DOHH2 (cell line): ENCODE measurements around the gene HIVEP3.

ENCODE experiments used
- H3F3A ChIP-seq: fragments of 200-600 bp; sonication (generic), shearing (Covaris generic); 2 replicates; pipeline ENCODE4 v1.6.0; 2016; ENCODE audit warnings: antibody characterized with exemption, mild to moderate bottlenecking; ENCODE audit not compliant: control insufficient read depth, insufficient read depth
- H3K27ac ChIP-seq: fragments of 200-600 bp; sonication (generic); 2 replicates; pipeline ENCODE4 v1.5.1; 2014; ENCODE audit warnings: low read depth, mild to moderate bottlenecking, low read length, moderate library complexity
- H3K27me3 ChIP-seq: fragments of 200-600 bp; sonication (generic); 2 replicates; pipeline ENCODE4 v1.6.1; 2014; ENCODE audit warnings: mild to moderate bottlenecking, low read length, mixed read lengths; ENCODE audit not compliant: control insufficient read depth
- H3K36me3 ChIP-seq: fragments of 200-600 bp; sonication (generic); 2 replicates; pipeline ENCODE4 v1.6.1; 2014; ENCODE audit warnings: mild to moderate bottlenecking, low read length, moderate library complexity, mixed read lengths; ENCODE audit not compliant: control insufficient read depth
- H3K4me1 ChIP-seq: fragments of 200-600 bp; sonication (generic); 2 replicates; pipeline ENCODE4 v1.6.1; 2014; ENCODE audit warnings: mild to moderate bottlenecking, low read length, mixed read lengths; ENCODE audit not compliant: control insufficient read depth
- H3K4me2 ChIP-seq: fragments of 200-600 bp; sonication (generic); 2 replicates; pipeline ENCODE4 v1.6.0; 2014; ENCODE audit warnings: mild to moderate bottlenecking, low read length, moderate library complexity
- H3K4me3 ChIP-seq: fragments of 200-600 bp; sonication (generic); 2 replicates; pipeline ENCODE4 v1.5.1; 2014; ENCODE audit warnings: mild to moderate bottlenecking, low read length, mixed read lengths
- H3K79me2 ChIP-seq: fragments of 200-600 bp; sonication (generic); 2 replicates; pipeline ENCODE4 v1.6.1; 2014; ENCODE audit warnings: mild to moderate bottlenecking, low read length, mixed read lengths; ENCODE audit not compliant: control insufficient read depth
- H3K9me2 ChIP-seq: fragments of 200-600 bp; sonication (generic); replicated peaks from 2 replicates; pipeline ENCODE4 v1.6.1; 2014; ENCODE audit warnings: mild to moderate bottlenecking, low read length, mixed read lengths; ENCODE audit not compliant: control insufficient read depth
- H3K9me3 ChIP-seq: fragments of 200-600 bp; sonication (generic); 2 replicates; pipeline ENCODE4 v1.6.1; 2014; ENCODE audit warnings: antibody characterized with exemption, low read length, mixed read lengths; ENCODE audit not compliant: control insufficient read depth, insufficient read depth
- H4K20me1 ChIP-seq: fragments of 200-600 bp; sonication (generic); 2 replicates; pipeline ENCODE4 v1.6.0; 2014; ENCODE audit warnings: low read depth, mild to moderate bottlenecking, antibody characterized with exemption, low read length, moderate library complexity; ENCODE audit not compliant: control insufficient read depth, insufficient read depth
- EZH2phosphoT487 ChIP-seq: fragments of 200-600 bp; sonication (generic); IDR thresholded peaks from 2 replicates; pipeline ENCODE4 v1.6.1; 2017; ENCODE audit warnings: borderline replicate concordance, mild to moderate bottlenecking, antibody characterized with exemption, low read length, moderate library complexity, mixed read lengths
- TF ChIP-seq, protein P1 (sequence below): fragments of 200-600 bp; sonication (generic); IDR thresholded peaks from one replicate; pipeline ENCODE4 v1.5.1; 2014; ENCODE audit warnings: antibody characterized with exemption, mild to moderate bottlenecking, low read depth, low read length; ENCODE audit not compliant: poor library complexity, severe bottlenecking

Gene HIVEP3

DNA sequence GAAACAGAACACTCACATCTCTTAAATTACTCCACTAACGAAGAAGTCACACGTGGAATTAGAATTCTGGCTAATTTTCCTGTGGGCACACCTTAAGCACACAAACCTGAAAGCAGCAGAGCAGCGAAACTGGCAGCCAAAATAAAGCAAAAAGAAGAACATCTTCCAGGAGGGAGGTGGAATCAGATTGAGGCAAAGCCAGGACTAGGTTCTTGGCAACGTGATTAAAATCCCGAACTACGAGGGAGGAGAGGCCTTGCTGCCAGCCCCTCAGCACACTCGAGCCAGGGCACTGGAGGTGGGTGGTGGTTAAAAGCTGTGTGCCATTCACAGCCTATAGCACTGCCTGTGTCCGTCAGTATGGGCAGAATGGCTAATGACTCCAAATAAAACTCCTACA is 58.0 kb downstream of the HIVEP3 start:
- Histone ChIP-seq H3K4me1 (no peaks in the 10 kb centered on the region), H3K9me3 (no peaks in the 10 kb centered on the region), H4K20me1 (no peaks in the 10 kb centered on the region), H3K27ac (no peak overlapping the region), H3K27me3 (peaks cover 19% of the 10 kb centered on the region), H3K36me3 (no peaks in the 10 kb centered on the region), H3K9me2 (no peaks in the 10 kb centered on the region), H3F3A (no peaks in the 10 kb centered on the region), H3K4me2 (no peak overlapping the region), H3K4me3 (no peak overlapping the region), H3K79me2 (no peaks in the 10 kb centered on the region)
- no peak for TF ChIP-seq EZH2phosphoT487
- TF ChIP-seq, protein P1, sequence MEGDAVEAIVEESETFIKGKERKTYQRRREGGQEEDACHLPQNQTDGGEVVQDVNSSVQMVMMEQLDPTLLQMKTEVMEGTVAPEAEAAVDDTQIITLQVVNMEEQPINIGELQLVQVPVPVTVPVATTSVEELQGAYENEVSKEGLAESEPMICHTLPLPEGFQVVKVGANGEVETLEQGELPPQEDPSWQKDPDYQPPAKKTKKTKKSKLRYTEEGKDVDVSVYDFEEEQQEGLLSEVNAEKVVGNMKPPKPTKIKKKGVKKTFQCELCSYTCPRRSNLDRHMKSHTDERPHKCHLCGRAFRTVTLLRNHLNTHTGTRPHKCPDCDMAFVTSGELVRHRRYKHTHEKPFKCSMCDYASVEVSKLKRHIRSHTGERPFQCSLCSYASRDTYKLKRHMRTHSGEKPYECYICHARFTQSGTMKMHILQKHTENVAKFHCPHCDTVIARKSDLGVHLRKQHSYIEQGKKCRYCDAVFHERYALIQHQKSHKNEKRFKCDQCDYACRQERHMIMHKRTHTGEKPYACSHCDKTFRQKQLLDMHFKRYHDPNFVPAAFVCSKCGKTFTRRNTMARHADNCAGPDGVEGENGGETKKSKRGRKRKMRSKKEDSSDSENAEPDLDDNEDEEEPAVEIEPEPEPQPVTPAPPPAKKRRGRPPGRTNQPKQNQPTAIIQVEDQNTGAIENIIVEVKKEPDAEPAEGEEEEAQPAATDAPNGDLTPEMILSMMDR = no peak

DNA sequence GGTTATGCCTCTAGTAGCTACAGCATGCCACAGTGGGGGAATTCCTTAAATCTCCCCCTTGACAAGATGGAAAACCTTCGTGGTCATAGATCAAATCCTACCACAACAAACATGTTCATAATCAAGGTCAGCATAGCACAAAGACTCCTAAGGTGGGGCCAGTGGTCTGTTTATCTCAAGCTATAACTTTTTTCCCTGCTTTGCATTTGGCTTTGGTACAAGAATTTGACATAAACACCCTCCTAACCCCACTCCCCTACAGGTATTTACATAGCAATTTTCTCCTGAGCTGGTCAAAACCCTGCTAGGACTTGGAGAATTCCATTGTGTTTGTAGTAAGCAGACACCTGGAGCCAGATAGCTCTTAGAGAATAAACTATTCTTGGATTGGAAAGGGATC is 58.5 kb downstream of the HIVEP3 start:
- Histone ChIP-seq H3K27me3 (peaks cover 19% of the 10 kb centered on the region), H3K4me3 (no peak overlapping the region), H3K27ac (no peak overlapping the region), H3K36me3 (no peaks in the 10 kb centered on the region), H3K4me1 (no peaks in the 10 kb centered on the region), H3K9me3 (no peaks in the 10 kb centered on the region), H3K9me2 (no peaks in the 10 kb centered on the region), H3K4me2 (no peak overlapping the region), H4K20me1 (no peaks in the 10 kb centered on the region), H3K79me2 (no peaks in the 10 kb centered on the region), H3F3A (no peaks in the 10 kb centered on the region)
- TF ChIP-seq EZH2phosphoT487 = no peak
- TF ChIP-seq, protein P1 = no peak

DNA sequence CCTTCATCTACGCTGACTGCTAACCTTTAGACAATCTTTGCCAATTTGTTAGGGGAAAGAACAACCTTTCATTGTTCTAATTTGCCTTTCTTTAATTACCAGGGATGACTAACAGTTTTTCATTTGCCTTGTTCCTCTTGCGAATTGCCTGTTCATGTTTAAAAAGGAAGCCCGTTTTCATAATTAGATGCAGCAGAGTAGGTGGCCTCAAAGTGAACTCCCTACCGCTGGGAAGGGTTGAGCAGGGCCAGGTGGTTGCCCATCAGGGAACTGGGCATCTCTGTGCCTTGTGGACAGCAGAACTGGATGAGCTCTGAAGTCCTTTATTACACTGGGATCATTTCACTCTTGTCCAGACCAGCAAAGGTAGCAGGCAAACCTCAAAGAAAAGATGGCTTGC is 59.0 kb downstream of the HIVEP3 start:
- Histone ChIP-seq H3K36me3 (no peaks in the 10 kb centered on the region), H3K4me2 (no peak overlapping the region), H3K9me3 (no peaks in the 10 kb centered on the region), H3K4me1 (no peaks in the 10 kb centered on the region), H3K4me3 (no peak overlapping the region), H4K20me1 (no peaks in the 10 kb centered on the region), H3K79me2 (no peaks in the 10 kb centered on the region), H3K27me3 (peaks cover 19% of the 10 kb centered on the region), H3F3A (no peaks in the 10 kb centered on the region), H3K27ac (no peak overlapping the region), H3K9me2 (no peaks in the 10 kb centered on the region)
- TF ChIP-seq, protein P1 = no peak
- no peak for TF ChIP-seq EZH2phosphoT487

DNA sequence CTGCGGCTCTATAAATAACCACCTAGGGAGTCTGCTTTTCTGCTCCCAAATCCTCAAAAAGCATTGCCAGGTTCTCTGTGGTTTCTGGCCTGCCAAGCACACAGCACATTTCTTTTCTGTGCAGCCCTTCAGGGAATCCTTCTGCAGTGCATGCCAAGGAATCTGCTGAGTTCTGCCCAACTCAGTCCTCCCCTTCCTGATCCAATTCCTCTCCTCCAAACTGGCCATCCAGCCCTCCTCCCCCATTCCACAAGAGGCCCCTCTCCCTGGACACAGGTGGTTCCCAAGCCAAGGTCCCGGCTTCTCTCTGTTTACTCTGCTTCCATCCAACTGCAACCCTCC is 61.8 kb downstream of the HIVEP3 start:
- TF ChIP-seq, protein P1 = no peak
- TF ChIP-seq EZH2phosphoT487 = no peak
- Histone ChIP-seq H3K4me1 (no peaks in the 10 kb centered on the region), H3K4me3 (no peak overlapping the region), H3K36me3 (no peaks in the 10 kb centered on the region), H3K4me2 (no peak overlapping the region), H4K20me1 (no peaks in the 10 kb centered on the region), H3K79me2 (no peaks in the 10 kb centered on the region), H3K27ac (no peak overlapping the region), H3F3A (no peaks in the 10 kb centered on the region), H3K9me2 (no peaks in the 10 kb centered on the region), H3K27me3 (peaks cover 6% of the 10 kb centered on the region; the same call in 1 of the 2 replicates), H3K9me3 (no peaks in the 10 kb centered on the region)
